Natural killer cell (primary cell): ENCODE measurements around the gene METTL26. TPM values are rescaled to one million over a fixed set of nuclear protein-coding genes. Genes with fewer than 3 reads are reported as not detected.

Source experiments
- ATAC-seq, 3 donors: fragments of 150-1000 bp in 2 of 3; fragments of 200-7000 bp in 1 of 3; cut with Tn5 transposase; 1 replicate in 1 of 3; 2 replicates in 2 of 3; pipeline ENCODE4 v1.10.0; 2021; ENCODE audit warnings: mild to moderate bottlenecking in 2 of 3, moderate library complexity in 2 of 3
- DNase-seq, 2 donors: peaks; one replicate each; pipeline versions ENCODE4 v3.0.0 to v3.0.0-alpha.2; 2013 to 2021; ENCODE audit warnings: mixed read lengths in 1 of 2
- H3K27ac ChIP-seq: one replicate; pipeline ENCODE4 v1.5.1; 2013; ENCODE audit warnings: mild to moderate bottlenecking, low read length
- H3K27me3 ChIP-seq: one replicate; pipeline ENCODE4 v1.6.1; 2013; ENCODE audit warnings: low read length; ENCODE audit not compliant: control insufficient read depth, insufficient read depth
- H3K36me3 ChIP-seq: one replicate; pipeline ENCODE4 v1.6.1; 2013; ENCODE audit warnings: low read length; ENCODE audit not compliant: control insufficient read depth, insufficient read depth
- H3K4me1 ChIP-seq: one replicate; pipeline ENCODE4 v1.6.1; 2013; ENCODE audit warnings: low read length; ENCODE audit not compliant: control insufficient read depth, insufficient read depth
- H3K4me3 ChIP-seq: one replicate; pipeline ENCODE4 v1.5.1; 2013; ENCODE audit warnings: low read length
- H3K9me3 ChIP-seq: one replicate; pipeline ENCODE4 v1.6.1; 2013; ENCODE audit warnings: low read length; ENCODE audit not compliant: control insufficient read depth, insufficient read depth
- H3K27ac Mint-ChIP-seq, 2 donors: one replicate each; pipeline ENCODE4 v1.8.0; 2022; ENCODE audit warnings: mild to moderate bottlenecking in 2 of 2, mixed read lengths in 2 of 2, moderate library complexity in 1 of 2
- H3K27me3 Mint-ChIP-seq, 2 donors: one replicate each; pipeline ENCODE4 v1.8.0; 2022; ENCODE audit warnings: low read depth in 2 of 2, mixed read lengths in 2 of 2
- H3K36me3 Mint-ChIP-seq: one replicate; pipeline ENCODE4 v1.8.0; 2022; ENCODE audit warnings: mixed read lengths
- H3K4me1 Mint-ChIP-seq, 2 donors: one replicate each; pipeline ENCODE4 v1.8.0; 2022; ENCODE audit warnings: mixed read lengths in 2 of 2
- H3K4me3 Mint-ChIP-seq: one replicate; pipeline ENCODE4 v1.8.0; 2022; ENCODE audit warnings: mild to moderate bottlenecking, moderate library complexity, mixed read lengths
- H3K9me3 Mint-ChIP-seq, 2 donors: one replicate each; pipeline ENCODE4 v1.8.0; 2022; ENCODE audit warnings: mixed read lengths in 2 of 2
- CTCF ChIP-seq: fragments of 200-600 bp; IDR thresholded peaks from one replicate; pipeline ENCODE4 v1.8.0; 2022; ENCODE audit warnings: antibody characterized with exemption
- WGBS: methylation state at CpG from one replicate; pipeline ENCODE4 v1.1.7; 2013; ENCODE audit warnings: missing lambda C conversion rate; ENCODE audit not compliant: insufficient coverage; 5-methylcytosine and 5-hydroxymethylcytosine counted together
- intact Hi-C: fragments of 100-400 bp; cut with micrococcal nuclease; formaldehyde crosslinking; loops from one replicate; pipeline ENCODE4 v1.14.2; 2022
- total RNA-seq, 4 donors: library from RNA; stranded (reverse); fragments of 120-200 nt in 1 of 4; gene quantifications; one replicate each; pipeline versions ENCODE4 v1.2.3 to v1.2.4, GENCODE V29; 2013 to 2022

Gene METTL26
- total RNA-seq, 3 donors from 2014 or later (not counting 1 experiment from before 2014, with no cell fraction given), result 33.7 to 36.3 (median 36.1) TPM

DNA sequence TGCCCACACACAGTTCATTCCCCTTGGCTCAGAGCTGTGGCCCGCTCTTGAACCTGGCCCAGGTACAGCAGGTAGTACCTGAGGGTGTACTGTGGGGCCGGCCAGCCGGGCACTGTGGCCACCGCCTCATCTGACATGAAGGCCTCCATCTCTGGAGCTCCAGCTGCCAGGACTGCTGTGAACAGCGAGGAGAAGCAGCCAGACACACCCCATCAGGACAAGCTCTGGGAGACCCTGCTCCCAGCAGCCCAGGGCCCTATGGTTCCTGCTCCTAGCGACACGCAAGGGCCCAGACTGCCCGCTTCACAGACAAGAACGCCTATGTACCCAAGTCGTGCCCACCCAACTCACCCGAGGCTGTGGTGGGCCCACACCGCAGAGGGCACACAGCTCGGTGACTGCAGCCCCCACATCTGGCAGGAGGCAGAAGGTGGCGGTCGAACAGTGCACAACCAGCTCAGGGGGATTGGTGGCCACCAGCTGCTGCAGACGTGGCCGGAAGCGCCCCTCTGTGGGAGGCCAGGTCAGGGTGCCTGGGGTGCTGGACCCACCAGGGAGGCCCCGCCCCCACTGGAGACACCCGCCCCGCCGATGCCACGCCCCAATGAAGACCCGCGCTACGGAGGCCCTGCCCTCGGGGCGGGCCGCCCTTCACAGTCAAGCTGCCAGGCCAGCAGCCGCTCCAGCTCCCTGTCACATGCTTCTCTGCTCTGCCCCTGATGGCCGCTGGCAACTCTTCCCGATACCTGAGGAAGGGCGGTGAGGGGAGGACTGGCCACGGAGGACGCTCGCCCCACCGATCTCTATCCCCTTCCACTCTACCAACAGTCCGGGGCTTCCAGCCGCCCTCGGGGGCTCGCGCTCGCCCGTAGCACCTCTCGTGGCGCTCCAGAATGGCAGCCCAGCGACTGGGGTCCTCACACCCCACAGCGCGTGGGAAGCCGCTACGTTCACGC is 43.0 kb upstream of the METTL26 start:
- WGBS, result 24% methylated on average over 52 of the region's 52 CpGs
- Histone ChIP-seq H3K36me3 (peaks cover 17% of the 10 kb centered on the region), H3K4me1 (peaks cover 58% of the 10 kb centered on the region), H3K27me3 (peaks cover 3% of the 10 kb centered on the region), H3K27ac (peak overlapping the region; percentile 31), H3K9me3 (no peaks in the 10 kb centered on the region), H3K4me3 (peak overlapping the region; percentile 42)
- TF ChIP-seq CTCF, result no peak
- Mint-ChIP-seq H3K36me3 (no peaks in the 10 kb centered on the region), H3K9me3 (no peaks in the 10 kb centered on the region), H3K27ac (peak overlapping the region; percentile 61 to 75), H3K4me1 (peaks cover 0 to 31% of the 10 kb centered on the region in 2 donors), H3K4me3 (peak overlapping the region; percentile 85), H3K27me3 (no peaks in the 10 kb centered on the region)
- DNase-seq, result peak in 1 of 2 donors; percentile 65
- peak in 2 of 3 donors; percentile 6 to 9 for ATAC-seq
- intact Hi-C loops, result no loop called here

- Histone ChIP-seq H3K4me3 (no peak overlapping the region), H3K27me3 (peaks cover 3% of the 10 kb centered on the region), H3K36me3 (peaks cover 20% of the 10 kb centered on the region), H3K27ac (no peak overlapping the region), H3K9me3 (no peaks in the 10 kb centered on the region), H3K4me1 (peaks cover 52% of the 10 kb centered on the region)
- no peak for ATAC-seq
- peak overlapping the region; percentile 74 for H3K4me3 Mint-ChIP-seq
- intact Hi-C loops, result no loop called here
- peaks cover 0 to 29% of the 10 kb centered on the region in 2 donors for H3K4me1 Mint-ChIP-seq
- H3K27me3 Mint-ChIP-seq, result no peaks in the 10 kb centered on the region
- DNase-seq, result no peak
- H3K36me3 Mint-ChIP-seq, result no peaks in the 10 kb centered on the region
- TF ChIP-seq CTCF, result no peak
- H3K9me3 Mint-ChIP-seq, result no peaks in the 10 kb centered on the region
- 74% methylated on average over 20 of the region's 21 CpGs for WGBS
- H3K27ac Mint-ChIP-seq, result no peak overlapping the region
Observed at GRCh38 chr16:678209-678857, 42.2 kb upstream of the METTL26 start.

- 78% methylated on average over 57 of the region's 57 CpGs for WGBS
Observed at GRCh38 chr16:677316-678190, 41.4 kb upstream of the METTL26 start.

More at GRCh38 chr16:677316-678190, 41.4 kb upstream of the METTL26 start:
- intact Hi-C loops, result no loop called here
- Mint-ChIP-seq H3K4me3 (no peak overlapping the region), H3K27ac (no peak overlapping the region), H3K36me3 (no peaks in the 10 kb centered on the region), H3K4me1 (peaks cover 0 to 26% of the 10 kb centered on the region in 2 donors), H3K27me3 (no peaks in the 10 kb centered on the region), H3K9me3 (no peaks in the 10 kb centered on the region)
- no peak for TF ChIP-seq CTCF
- peaks cover 25% of the 10 kb centered on the region for H3K36me3 ChIP-seq
- no peak for DNase-seq
- no peak overlapping the region for H3K27ac ChIP-seq
- no peak for ATAC-seq
- no peak overlapping the region for H3K4me3 ChIP-seq
- no peaks in the 10 kb centered on the region for H3K9me3 ChIP-seq
- H3K4me1 ChIP-seq, result peaks cover 44% of the 10 kb centered on the region
- H3K27me3 ChIP-seq, result peaks cover 3% of the 10 kb centered on the region
